ENCODE results near the gene ZFP36.

- TF ChIP-seq CTCF (IDR thresholded peaks at IDR 0.05) (peak; percentile 67 to 83), POLR2A (IDR thresholded peaks at IDR 0.05) (peak; percentile 94 to 97), EP300 (IDR thresholded peaks at IDR 0.05) (no peak), POLR2AphosphoS5 (IDR thresholded peaks at IDR 0.05) (peak; percentile 95 to 100 (median 95))
Observed at GRCh38 chr19:39412100-39412866, 5.6 kb downstream of the ZFP36 start, which contains the start of gene PLEKHG2.

All from suprapubic skin (tissue), 4 donors.